ENCODE measurements around the gene RPS27A.
"Not testable (repeated sequence)": the region's sequence is repeated elsewhere in the genome, so short reads cannot be mapped to it uniquely, and the experiment has no call there.

RPS27A gene

GRCh38 chr2:55231546-55232083 is 873 bp upstream of the RPS27A start:
- peak overlapping the region; percentile 96 for H3K4me3 Mint-ChIP-seq
- peaks cover 52% of the 10 kb centered on the region for H3K4me1 Mint-ChIP-seq
- ATAC-seq, result peak; percentile 0
- H3K9me3 Mint-ChIP-seq, result no peaks in the 10 kb centered on the region
- no peak for DNase-seq (ENCODE audit: low spot score in 2 of 2)
- H3K36me3 Mint-ChIP-seq, result peaks cover 48% of the 10 kb centered on the region
- peak overlapping the region; percentile 99 for H3K27ac Mint-ChIP-seq

GRCh38 chr2:55232863-55233657 is 572 bp downstream of the RPS27A start:
- Mint-ChIP-seq H3K27ac (peak overlapping the region; percentile 99), H3K36me3 (peaks cover 62% of the 10 kb centered on the region), H3K9me3 (no peaks in the 10 kb centered on the region), H3K4me1 (peaks cover 45% of the 10 kb centered on the region), H3K4me3 (peak overlapping the region; percentile 96)
- peak; percentile 26 to 77 for DNase-seq (ENCODE audit: low spot score in 2 of 2)
- ATAC-seq, result peak; percentile 62

- Mint-ChIP-seq H3K4me1 (peaks cover 41% of the 10 kb centered on the region), H3K4me3 (peak overlapping the region; percentile 96), H3K9me3 (no peaks in the 10 kb centered on the region), H3K36me3 (peaks cover 68% of the 10 kb centered on the region), H3K27ac (peak overlapping the region; percentile 99)
- DNase-seq (ENCODE audit: low spot score in 2 of 2), result no peak
- ATAC-seq, result no peak
These were observed 1.1 kb downstream of the RPS27A start for GRCh38 chr2:55233658-55233940.

- Mint-ChIP-seq H3K4me3 (peak overlapping the region; percentile 96), H3K27ac (peak overlapping the region; percentile 99), H3K4me1 (peaks cover 25% of the 10 kb centered on the region), H3K9me3 (no peaks in the 10 kb centered on the region), H3K36me3 (peaks cover 91% of the 10 kb centered on the region)
- DNase-seq (ENCODE audit: low spot score in 2 of 2) (no peak), ATAC-seq (no peak)
These were observed 3.4 kb downstream of the RPS27A start for GRCh38 chr2:55235724-55236538.

- Mint-ChIP-seq H3K4me1 (peaks cover 18% of the 10 kb centered on the region), H3K4me3 (no peak overlapping the region), H3K36me3 (peaks cover 99% of the 10 kb centered on the region)
These were observed 4.6 kb downstream of the RPS27A start for GRCh38 chr2:55236992-55237543.

GRCh38 chr2:55239656-55240222 is 7.3 kb downstream of the RPS27A start:
- H3K4me3 Mint-ChIP-seq, result no peak overlapping the region
- DNase-seq (ENCODE audit: low spot score in 2 of 2), result no peak

More at GRCh38 chr2:55236992-55237543, 4.6 kb downstream of the RPS27A start:
- Mint-ChIP-seq H3K9me3 (no peaks in the 10 kb centered on the region), H3K27ac (no peak overlapping the region)
- ATAC-seq (no peak), DNase-seq (ENCODE audit: low spot score in 2 of 2) (no peak)

GRCh38 chr2:55241582-55241981 is 9.1 kb downstream of the RPS27A start:
- not testable (repeated sequence) for H3K27ac Mint-ChIP-seq; H3K4me1 Mint-ChIP-seq; ATAC-seq; H3K4me3 Mint-ChIP-seq; DNase-seq (ENCODE audit: low spot score in 2 of 2); H3K9me3 Mint-ChIP-seq
- H3K36me3 Mint-ChIP-seq, result peaks cover 90% of the 10 kb centered on the region

More at GRCh38 chr2:55239656-55240222, 7.3 kb downstream of the RPS27A start:
- Mint-ChIP-seq H3K9me3 (no peaks in the 10 kb centered on the region), H3K27ac (no peak overlapping the region), H3K36me3 (peaks cover 92% of the 10 kb centered on the region), H3K4me1 (peaks cover under 1% of the 10 kb centered on the region)
- no peak for ATAC-seq

- H3K36me3 Mint-ChIP-seq, result peaks cover 89% of the 10 kb centered on the region
- H3K4me3 Mint-ChIP-seq, result no peak overlapping the region
- H3K27ac Mint-ChIP-seq, result peak overlapping the region; percentile 9
- no peaks in the 10 kb centered on the region for H3K4me1 Mint-ChIP-seq
- no peak for ATAC-seq
- DNase-seq (ENCODE audit: low spot score in 2 of 2), result no peak
- no peaks in the 10 kb centered on the region for H3K9me3 Mint-ChIP-seq
These were observed 10.1 kb downstream of the RPS27A start for GRCh38 chr2:55242617-55243016.

GRCh38 chr2:55245411-55245810 is 12.9 kb downstream of the RPS27A start:
- H3K27ac Mint-ChIP-seq, result peak overlapping the region; percentile 75
- H3K9me3 Mint-ChIP-seq, result no peaks in the 10 kb centered on the region
- H3K4me1 Mint-ChIP-seq, result no peaks in the 10 kb centered on the region
- DNase-seq (ENCODE audit: low spot score in 2 of 2), result no peak
- H3K36me3 Mint-ChIP-seq, result peaks cover 89% of the 10 kb centered on the region
- no peak for ATAC-seq
- H3K4me3 Mint-ChIP-seq, result no peak overlapping the region

- H3K36me3 Mint-ChIP-seq, result peaks cover 89% of the 10 kb centered on the region
- DNase-seq (ENCODE audit: low spot score in 2 of 2) (no peak), ATAC-seq (no peak)
- H3K9me3 Mint-ChIP-seq, result no peaks in the 10 kb centered on the region
- no peak overlapping the region for H3K27ac Mint-ChIP-seq
- H3K4me3 Mint-ChIP-seq, result no peak overlapping the region
- H3K4me1 Mint-ChIP-seq, result no peaks in the 10 kb centered on the region
These were observed 14.5 kb downstream of the RPS27A start for GRCh38 chr2:55247025-55247424.

- Mint-ChIP-seq H3K4me1 (no peaks in the 10 kb centered on the region), H3K27ac (no peak overlapping the region), H3K4me3 (no peak overlapping the region), H3K36me3 (peaks cover 91% of the 10 kb centered on the region), H3K9me3 (no peaks in the 10 kb centered on the region)
- DNase-seq (ENCODE audit: low spot score in 2 of 2) (no peak), ATAC-seq (no peak)
These were observed 20.3 kb downstream of the RPS27A start for GRCh38 chr2:55252832-55253231.

GRCh38 chr2:55259586-55259985 is 27.1 kb downstream of the RPS27A start:
- H3K27ac Mint-ChIP-seq, result not testable (repeated sequence)

GRCh38 chr2:55268288-55268906 is 35.9 kb downstream of the RPS27A start:
- Mint-ChIP-seq H3K4me3 (peak overlapping the region; percentile 92), H3K9me3 (no peaks in the 10 kb centered on the region), H3K4me1 (peaks cover 14% of the 10 kb centered on the region), H3K27ac (peak overlapping the region; percentile 95), H3K36me3 (peaks cover 45% of the 10 kb centered on the region)
- DNase-seq (ENCODE audit: low spot score in 2 of 2) (no peak), ATAC-seq (no peak)

More at GRCh38 chr2:55259586-55259985, 27.1 kb downstream of the RPS27A start:
- not testable (repeated sequence) for ATAC-seq; H3K4me1 Mint-ChIP-seq; DNase-seq (ENCODE audit: low spot score in 2 of 2); H3K4me3 Mint-ChIP-seq; H3K9me3 Mint-ChIP-seq
- H3K36me3 Mint-ChIP-seq, result peaks cover 94% of the 10 kb centered on the region

- ATAC-seq (peak; percentile 99), DNase-seq (ENCODE audit: low spot score in 2 of 2) (peak; percentile 77 to 96)
- Mint-ChIP-seq H3K9me3 (no peaks in the 10 kb centered on the region), H3K4me3 (peak within 1 kb of the TSS; percentile 92), H3K27ac (peak within 1 kb of the TSS; percentile 95), H3K4me1 (peaks cover 14% of the 10 kb centered on the region), H3K36me3 (peaks cover 38% of the 10 kb centered on the region)
These were observed 36.6 kb downstream of the RPS27A start, which contains the start of gene MTIF2 for GRCh38 chr2:55268907-55269644. Gene MTIF2 (minus strand): TSS chr2:55269231. CDS start chr2:55263858, 5,373 bp downstream.

Measured in stimulated activated effector memory CD8-positive, alpha-beta T cell treated with anti-CD3 and anti-CD28 coated beads, Interleukin-12 subunit alpha, Interleukin-12 subunit beta, amount 100 ng/mL, for 72 hours (primary cell).